NCI-H2029 treated with DMSO at 0.1 percent for 48 hours (cell line): ENCODE data around the gene CDK11B.
"Not testable (repeated sequence)": the region's sequence is repeated elsewhere in the genome, so short reads cannot be mapped to it uniquely, and the experiment has no call there.

Source experiments
- DNase-seq: peaks from one replicate; lab custom pipeline; 2025; lab: John Stamatoyannopoulos, UW

CDK11B gene

GRCh38 chr1:1683104-1683905 is 24.5 kb upstream of the CDK11B start:
- no peak for DNase-seq

DNA sequence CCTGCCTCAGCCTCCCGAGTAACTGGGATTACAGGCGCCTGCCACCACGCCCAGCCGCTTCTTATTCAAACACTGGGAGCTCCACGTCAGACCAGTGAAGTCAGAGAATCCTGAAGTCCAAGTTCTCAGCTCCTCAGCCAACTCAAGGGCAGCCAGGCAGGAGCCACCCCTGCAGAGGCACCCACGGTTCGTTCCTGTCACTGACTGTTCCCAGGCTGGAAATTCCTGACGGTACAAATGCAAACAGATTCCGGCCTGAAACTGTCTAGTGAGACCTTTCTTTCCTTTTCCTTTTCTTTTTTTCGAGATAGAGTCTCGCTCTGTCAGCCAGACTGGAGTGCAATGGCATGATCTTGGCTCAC is 22.1 kb upstream of the CDK11B start:
- no peak for DNase-seq

DNA sequence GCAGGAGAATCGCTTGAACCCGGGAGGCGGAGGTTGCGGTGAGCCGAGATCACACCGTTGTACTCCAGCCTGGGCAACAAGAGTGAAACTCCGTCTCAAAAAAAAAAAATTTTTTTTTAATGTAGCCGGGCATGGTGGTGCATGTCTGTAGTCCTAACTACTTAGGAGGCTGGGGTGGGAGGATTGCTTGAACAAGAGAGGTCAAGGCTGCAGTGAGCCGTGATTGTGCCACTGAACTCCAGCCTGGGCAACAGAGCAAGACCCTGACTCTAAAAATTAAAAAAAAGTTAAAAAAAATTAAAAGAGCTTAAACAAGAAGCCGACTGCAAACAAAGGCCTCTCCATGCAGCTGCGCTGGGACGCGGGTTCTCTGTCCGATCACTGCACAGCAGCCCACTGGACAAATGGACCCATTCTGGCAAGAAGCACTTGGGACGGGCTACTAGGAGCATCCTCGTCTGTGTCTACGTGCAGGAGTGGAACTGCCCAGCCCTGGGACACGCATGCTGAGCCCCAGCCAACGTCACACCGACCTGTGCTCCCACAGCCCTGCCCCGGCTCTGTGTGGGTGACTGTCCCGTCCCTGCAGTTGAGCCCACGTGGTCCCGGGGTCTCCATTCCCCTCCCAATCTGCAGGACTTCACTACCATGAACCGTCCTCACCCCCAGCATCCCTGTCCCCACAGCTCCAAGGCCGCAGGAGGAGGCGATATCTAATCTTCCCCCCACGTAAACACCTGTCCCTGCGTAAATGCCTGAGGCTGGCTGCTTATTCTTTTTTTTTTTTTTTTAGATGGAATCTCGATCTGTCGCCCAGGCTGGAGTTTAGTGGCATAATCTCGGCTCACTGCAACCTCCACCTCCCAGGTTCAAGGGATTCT is 21.5 kb upstream of the CDK11B start:
- no peak for DNase-seq

DNA sequence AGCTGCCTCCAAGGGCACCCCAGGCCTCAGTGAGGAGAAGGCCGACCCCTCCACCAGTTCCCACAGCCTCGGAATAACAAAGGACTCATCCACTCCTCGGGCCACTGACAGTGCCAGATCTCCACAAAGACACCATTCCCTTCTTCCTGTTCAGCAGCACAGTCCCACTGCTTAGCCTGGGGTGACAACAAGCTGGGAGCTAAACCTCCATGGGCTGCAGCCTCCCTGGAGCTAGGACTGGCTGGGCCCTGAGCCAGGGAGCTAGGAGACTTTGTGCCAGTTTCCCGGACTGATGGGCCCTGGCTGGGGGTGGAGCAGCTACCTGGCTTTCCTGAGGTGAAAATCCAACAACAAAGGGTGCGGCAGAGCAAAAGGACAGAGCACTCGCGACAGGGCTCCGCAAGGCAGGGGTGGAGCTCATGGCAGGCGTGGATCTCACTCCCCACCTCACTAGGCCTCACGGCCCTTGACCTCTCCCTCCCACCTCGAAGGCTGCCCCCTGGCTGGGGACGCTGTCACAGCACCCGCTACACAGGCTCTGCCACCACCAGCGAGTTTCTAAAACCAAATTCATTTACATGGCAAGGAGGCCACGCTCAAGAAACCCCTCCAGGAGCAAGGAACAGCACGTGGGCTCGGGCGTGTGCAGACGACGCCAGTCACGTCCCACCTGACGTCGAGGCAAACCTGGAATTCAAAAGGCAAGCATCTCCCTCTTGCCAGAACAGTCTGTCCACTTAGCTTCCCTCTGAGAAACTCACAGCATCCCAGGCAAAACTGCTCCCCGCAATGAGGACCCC is 20.0 kb upstream of the CDK11B start:
- no peak for DNase-seq

GRCh38 chr1:1677718-1678580 is 19.1 kb upstream of the CDK11B start:
- no peak for DNase-seq

DNA sequence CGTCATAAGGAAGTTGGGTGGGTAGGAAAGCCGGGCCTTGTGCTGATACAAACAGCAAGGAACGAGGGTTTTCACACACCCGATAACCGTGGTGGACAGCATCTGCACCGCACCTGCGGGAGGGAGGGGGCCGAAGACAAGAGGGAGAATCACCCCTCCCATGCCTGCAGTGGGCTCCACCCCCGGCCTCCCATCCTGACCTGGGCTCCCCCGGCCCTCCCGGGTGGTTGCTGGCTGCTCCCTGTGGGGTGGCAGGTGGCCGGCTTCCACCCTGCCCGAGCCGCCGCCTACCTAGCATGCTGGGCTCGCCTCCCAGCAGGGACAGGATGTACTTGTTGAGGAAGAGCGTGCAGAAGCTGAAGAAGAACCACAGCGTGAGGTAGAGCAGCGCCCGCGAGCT is 17.3 kb upstream of the CDK11B start:
- not testable (repeated sequence) for DNase-seq

DNA sequence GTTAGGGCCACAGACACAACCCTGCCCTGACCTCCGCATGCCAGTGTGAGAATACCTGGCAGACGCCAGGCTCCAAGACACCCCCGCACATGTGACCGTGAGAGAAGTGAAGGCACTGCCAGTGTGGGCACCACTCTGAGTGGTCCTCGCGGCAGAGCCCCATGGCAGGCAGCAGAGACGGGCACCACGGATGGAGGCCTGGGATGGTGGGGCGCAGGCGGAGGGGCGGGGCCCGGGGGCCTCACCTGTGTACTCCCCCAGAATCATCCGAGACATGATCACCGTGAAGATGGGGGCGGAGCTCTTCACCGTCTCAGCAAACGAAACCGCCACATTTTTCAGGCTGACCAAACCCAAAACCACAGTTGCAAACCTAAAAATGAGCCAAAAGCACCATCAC is 16.4 kb upstream of the CDK11B start:
- DNase-seq = not testable (repeated sequence)

DNA sequence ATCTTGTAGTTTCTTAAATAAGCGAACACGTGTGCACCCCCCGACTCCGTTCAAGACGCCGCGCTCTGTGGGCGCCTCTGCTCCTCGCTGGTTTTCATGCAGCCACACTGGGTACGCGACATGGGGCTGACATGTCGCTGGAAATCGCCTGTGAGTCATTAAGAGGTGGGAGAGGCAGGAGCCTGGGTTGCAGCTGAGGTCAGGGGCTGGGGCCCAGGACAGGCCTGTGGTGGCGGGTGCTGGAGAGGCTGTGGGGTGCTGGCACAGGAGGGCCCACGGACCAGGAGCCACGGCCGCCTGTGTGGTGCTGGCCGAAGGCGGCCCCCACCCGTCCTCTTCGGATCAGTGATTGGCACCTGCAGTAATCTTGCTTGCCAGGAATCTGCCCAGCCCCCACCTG is 16.0 kb upstream of the CDK11B start:
- not testable (repeated sequence) for DNase-seq

- no peak for DNase-seq
Measured at GRCh38 chr1:1672181-1672965, 13.6 kb upstream of the CDK11B start.

GRCh38 chr1:1671365-1672119 is 12.7 kb upstream of the CDK11B start:
- no peak for DNase-seq

GRCh38 chr1:1670866-1671265 is 12.1 kb upstream of the CDK11B start:
- no peak for DNase-seq

- no peak for DNase-seq
Measured at GRCh38 chr1:1669468-1670440, 10.9 kb upstream of the CDK11B start.

GRCh38 chr1:1666526-1666925 is 7.7 kb upstream of the CDK11B start:
- DNase-seq = no peak

- DNase-seq = no peak
Measured at GRCh38 chr1:1665815-1666251, 7.0 kb upstream of the CDK11B start.

GRCh38 chr1:1664941-1665814 is 6.4 kb upstream of the CDK11B start:
- no peak for DNase-seq

GRCh38 chr1:1664318-1664717 is 5.5 kb upstream of the CDK11B start:
- not testable (repeated sequence) for DNase-seq

- DNase-seq = not testable (repeated sequence)
Measured at GRCh38 chr1:1662830-1663560, 4.2 kb upstream of the CDK11B start.
